ENCODE results near the gene LRRN1.

DNA sequence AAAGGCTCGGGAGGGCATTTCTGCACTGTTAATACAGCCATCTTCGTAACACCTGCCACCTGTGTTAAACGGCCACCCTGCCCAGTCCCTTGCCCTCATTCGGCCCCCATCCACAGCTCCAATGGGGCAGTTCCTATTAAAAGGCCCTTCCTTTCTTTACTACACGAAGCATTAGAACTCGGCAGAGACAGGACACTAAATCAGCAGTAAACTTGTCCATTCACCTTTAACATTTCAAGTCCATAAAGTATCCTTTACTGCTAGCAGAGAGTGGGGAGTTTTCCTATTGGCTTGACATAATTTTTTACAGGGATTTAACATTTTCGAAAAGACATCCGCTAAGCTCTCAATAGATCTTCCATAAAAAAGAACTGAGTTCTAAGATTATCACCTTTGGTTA, 76.3 kb downstream of the LRRN1 start:
- TF ChIP-seq CTCF (IDR thresholded peaks at IDR 0.05) (no peak), POLR2A (IDR thresholded peaks at IDR 0.05) (no peak)

Data from tibial nerve (tissue), 3 donors.